ENCODE data around the gene TIMM22.
"Not testable (repeated sequence)": the region's sequence is repeated elsewhere in the genome, so short reads cannot be mapped to it uniquely, and the experiment has no call there.

TIMM22 gene

DNA sequence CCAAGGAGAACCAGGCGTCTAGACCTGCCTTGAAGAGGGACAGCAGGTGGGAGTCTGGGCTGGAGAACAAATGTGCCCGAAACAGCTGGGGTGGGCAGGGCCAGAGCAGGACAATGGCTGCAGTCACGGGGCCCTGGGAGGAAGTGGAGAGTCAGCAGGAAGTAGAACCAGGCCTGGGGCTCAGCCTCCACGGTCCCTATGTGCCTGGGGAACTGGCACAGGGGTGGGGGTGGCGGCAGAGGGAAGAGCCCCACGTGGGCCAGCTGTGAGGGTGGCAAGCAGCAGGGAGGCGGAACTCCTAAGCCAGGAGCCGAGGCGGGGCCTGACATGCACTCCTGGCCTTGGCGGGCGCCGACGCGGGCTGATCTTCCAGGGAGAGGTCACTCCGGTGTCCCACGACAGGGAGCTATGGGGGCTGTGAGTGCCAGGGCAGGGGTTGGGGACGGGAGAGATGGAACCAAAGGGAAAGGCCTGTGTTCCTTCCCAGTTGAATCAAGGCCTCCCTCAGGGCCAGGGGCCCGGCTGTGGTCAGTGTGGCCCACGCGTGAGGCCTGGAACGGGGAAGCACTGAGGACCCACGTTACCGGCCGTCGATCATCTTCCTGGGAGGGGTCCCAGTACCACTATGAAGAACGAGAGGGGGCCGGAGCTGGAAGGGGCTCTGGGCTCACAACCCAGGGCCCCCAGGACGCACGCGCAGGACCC is 42.7 kb downstream of the TIMM22 start:
- H3K4me3 ChIP-seq (ENCODE audit: control insufficient read depth, low read depth, low read length) = no peak overlapping the region
- TF ChIP-seq, protein P1, sequence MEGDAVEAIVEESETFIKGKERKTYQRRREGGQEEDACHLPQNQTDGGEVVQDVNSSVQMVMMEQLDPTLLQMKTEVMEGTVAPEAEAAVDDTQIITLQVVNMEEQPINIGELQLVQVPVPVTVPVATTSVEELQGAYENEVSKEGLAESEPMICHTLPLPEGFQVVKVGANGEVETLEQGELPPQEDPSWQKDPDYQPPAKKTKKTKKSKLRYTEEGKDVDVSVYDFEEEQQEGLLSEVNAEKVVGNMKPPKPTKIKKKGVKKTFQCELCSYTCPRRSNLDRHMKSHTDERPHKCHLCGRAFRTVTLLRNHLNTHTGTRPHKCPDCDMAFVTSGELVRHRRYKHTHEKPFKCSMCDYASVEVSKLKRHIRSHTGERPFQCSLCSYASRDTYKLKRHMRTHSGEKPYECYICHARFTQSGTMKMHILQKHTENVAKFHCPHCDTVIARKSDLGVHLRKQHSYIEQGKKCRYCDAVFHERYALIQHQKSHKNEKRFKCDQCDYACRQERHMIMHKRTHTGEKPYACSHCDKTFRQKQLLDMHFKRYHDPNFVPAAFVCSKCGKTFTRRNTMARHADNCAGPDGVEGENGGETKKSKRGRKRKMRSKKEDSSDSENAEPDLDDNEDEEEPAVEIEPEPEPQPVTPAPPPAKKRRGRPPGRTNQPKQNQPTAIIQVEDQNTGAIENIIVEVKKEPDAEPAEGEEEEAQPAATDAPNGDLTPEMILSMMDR (conservative IDR thresholded peaks at IDR 0.05; ENCODE audit: control insufficient read depth, insufficient read depth, low read depth, low read length) = no peak
- DNase-seq (ENCODE audit: low read depth) = peak; percentile 14

DNA sequence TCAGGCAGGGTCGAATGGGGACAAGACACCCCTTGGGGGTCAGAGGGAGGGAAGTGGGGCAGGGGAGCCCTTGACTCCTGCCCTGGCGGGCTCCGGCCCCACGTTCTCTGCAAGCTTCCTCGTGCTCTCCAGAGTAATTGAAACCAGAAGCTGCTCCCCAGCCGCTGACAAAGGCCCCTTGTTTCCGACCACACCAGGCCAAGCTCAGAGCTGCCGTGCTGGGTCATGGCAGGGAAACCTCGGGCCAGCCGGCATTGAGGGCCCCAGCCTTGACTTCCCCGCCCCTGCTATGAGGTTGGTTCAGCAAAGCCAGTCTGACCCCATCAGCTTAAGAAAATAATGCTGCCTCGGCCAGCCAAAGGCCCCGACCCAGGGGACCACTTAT is 43.3 kb downstream of the TIMM22 start:
- H3K4me3 ChIP-seq (ENCODE audit: control insufficient read depth, low read depth, low read length) = no peak overlapping the region

DNA sequence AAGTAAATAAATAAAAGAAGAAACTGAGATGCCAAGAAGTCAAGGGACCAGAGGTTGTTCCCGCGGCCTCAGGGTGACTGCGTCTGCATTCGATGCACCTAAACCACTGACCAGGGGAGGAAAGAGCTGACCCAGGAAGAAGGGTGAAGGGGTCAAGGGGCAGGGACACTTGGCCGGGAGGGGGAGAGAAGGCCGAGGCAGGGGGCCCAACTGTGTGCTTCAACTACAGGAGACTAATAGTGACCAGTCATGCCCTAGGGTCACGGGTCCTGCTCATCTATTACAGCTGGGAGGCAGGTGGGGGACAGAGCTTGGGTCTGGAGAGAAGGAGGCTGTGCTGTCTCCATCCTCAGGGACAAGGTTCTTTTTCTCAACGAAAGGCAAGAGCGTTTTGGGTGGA is 44.8 kb downstream of the TIMM22 start:
- H3K4me3 ChIP-seq (ENCODE audit: control insufficient read depth, low read depth, low read length) = no peak overlapping the region
- no peak for DNase-seq (ENCODE audit: low read depth)
- TF ChIP-seq, protein P1 (conservative IDR thresholded peaks at IDR 0.05; ENCODE audit: control insufficient read depth, insufficient read depth, low read depth, low read length) = no peak

More for the DNA sequence above, 43.3 kb downstream of the TIMM22 start:
- TF ChIP-seq, protein P1 (conservative IDR thresholded peaks at IDR 0.05; ENCODE audit: control insufficient read depth, insufficient read depth, low read depth, low read length) = no peak
- DNase-seq (ENCODE audit: low read depth) = peak; percentile 50

DNA sequence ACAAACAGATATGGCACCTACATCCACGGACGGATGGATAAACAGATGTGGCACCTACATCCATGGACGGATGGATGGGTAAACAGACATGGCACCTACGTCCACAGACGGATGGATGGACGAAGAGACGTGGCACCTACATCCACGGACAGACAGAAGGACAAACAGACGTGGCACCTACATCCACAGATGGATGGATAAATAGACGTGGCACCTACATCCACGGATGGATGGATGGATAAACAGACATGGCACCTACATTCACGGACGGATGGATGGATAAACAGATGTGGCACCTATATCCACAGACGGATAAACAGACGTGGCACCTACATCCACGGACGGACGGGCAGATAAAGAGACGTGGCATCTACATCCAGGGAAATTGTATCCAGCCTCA is 45.6 kb downstream of the TIMM22 start:
- DNase-seq (ENCODE audit: low read depth) = no peak
- TF ChIP-seq, protein P1 (conservative IDR thresholded peaks at IDR 0.05; ENCODE audit: control insufficient read depth, insufficient read depth, low read depth, low read length) = no peak
- no peak overlapping the region for H3K4me3 ChIP-seq (ENCODE audit: control insufficient read depth, low read depth, low read length)

DNA sequence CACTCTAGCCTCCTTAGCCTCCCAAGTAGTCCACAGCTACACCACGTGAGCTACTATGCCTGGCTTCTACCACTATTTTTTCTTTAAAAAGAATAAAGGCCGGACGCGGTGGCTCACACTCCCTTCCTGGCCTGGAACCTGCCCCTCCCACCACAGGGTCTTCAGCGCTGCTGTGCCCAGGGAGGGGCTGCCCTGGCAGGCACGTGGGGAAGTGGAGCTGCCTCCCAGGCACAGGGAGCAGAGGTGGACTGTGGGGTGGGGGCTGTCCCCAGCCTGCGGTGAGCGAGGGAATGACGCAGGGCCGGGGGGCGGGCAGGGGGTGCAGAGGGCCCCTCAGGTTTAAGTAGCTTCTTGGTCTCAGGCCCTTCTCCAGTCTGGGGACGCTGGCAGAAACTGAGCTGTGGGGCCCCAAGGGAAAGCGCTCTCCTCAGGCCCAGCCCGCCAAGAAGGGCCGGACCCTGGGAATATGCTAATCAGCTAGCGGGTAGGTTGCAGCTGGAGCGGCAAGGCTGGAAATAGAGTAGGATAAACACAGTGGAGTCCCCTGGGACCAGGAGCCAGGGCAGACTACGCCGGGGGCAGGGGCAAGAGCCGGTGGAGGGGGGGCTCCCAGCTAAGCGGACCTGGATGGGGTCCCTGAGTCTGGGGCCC is 46.8 kb downstream of the TIMM22 start:
- TF ChIP-seq, protein P1 (conservative IDR thresholded peaks at IDR 0.05; ENCODE audit: control insufficient read depth, insufficient read depth, low read depth, low read length) = no peak
- peak; percentile 18 for DNase-seq (ENCODE audit: low read depth)
- H3K4me3 ChIP-seq (ENCODE audit: control insufficient read depth, low read depth, low read length) = no peak overlapping the region

DNA sequence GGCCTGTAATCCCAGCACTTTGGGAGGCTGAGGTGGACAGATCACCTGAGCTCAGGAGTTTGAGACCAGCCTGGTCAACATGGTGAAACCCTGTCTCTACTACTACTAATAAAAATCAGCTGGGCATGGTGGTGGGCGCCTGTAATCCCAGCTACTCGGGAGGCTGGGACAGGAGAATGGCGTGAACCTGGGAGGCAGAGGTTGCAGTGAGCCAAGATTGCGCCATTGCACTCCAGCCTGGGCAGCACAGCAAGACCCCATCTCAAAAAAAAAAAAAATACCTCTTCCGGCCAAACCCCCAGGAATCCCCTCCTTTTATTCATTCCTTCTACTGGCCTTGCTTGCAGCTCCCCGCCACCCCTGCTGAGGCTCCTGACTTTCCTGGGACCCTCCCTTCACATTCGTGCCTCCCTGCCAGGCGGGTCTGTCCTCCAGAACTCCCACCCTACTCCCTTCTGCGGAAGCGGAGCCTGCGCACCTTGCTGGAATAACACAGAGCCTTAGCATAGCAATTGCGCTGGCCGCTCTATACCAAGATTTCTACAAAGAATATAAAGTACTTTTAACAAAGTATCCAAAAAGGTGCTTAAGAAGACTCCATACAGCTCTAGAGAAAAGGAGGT is 47.6 kb downstream of the TIMM22 start:
- not testable (repeated sequence) for H3K4me3 ChIP-seq (ENCODE audit: control insufficient read depth, low read depth, low read length); DNase-seq (ENCODE audit: low read depth)

DNA sequence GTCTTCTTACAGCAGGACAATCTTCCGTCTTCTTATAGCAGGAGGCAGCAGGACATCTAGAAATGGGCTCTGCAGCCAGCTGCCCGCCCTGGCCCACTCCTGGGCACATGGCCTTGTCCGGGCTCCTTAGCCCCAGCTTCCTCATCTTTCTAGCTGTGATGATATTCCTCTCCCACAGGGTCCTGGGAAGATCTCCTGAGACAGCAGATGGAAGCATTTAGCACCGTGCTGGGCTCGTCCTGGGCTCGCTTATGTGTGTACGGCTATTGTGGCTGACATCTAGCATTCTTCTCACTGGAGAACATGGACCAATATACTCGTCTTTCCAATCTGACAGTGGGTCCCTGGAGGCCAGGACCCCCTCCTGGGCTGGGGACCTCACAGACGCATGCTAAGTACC is 48.5 kb downstream of the TIMM22 start:
- no peak overlapping the region for H3K4me3 ChIP-seq (ENCODE audit: control insufficient read depth, low read depth, low read length)
- DNase-seq (ENCODE audit: low read depth) = no peak
- TF ChIP-seq, protein P1 (conservative IDR thresholded peaks at IDR 0.05; ENCODE audit: control insufficient read depth, insufficient read depth, low read depth, low read length) = no peak

All from fibroblast of mammary gland (primary cell).